Epithelial cell of esophagus (primary cell): ENCODE measurements around the gene UQCRC2.

ENCODE experiments used
- DNase-seq: peaks from one replicate; pipeline ENCODE4 v3.0.0; 2010; ENCODE audit warnings: low read depth
- H3K4me3 ChIP-seq: 2 replicates; pipeline ENCODE4 v1.5.1; 2011; ENCODE audit warnings: mild to moderate bottlenecking, low read length, control low read depth
- CTCF ChIP-seq: IDR thresholded peaks from 2 replicates; pipeline ENCODE4 v1.5.1; 2011; ENCODE audit warnings: low read depth, mild to moderate bottlenecking, low read length, control low read depth, inconsistent platforms; ENCODE audit not compliant: insufficient read depth; ENCODE audit errors: missing control alignments

Gene UQCRC2

GRCh38 chr16:21962475-21962874 lies 9.3 kb downstream of the UQCRC2 start:
- no peak overlapping the region for H3K4me3 ChIP-seq
- DNase-seq, result no peak
- no peak for TF ChIP-seq CTCF

GRCh38 chr16:21963887-21964286 lies 10.7 kb downstream of the UQCRC2 start:
- no peak for DNase-seq
- TF ChIP-seq CTCF, result no peak
- H3K4me3 ChIP-seq, result no peak overlapping the region

GRCh38 chr16:21964353-21964752 lies 11.2 kb downstream of the UQCRC2 start:
- DNase-seq, result no peak
- H3K4me3 ChIP-seq, result no peak overlapping the region
- no peak for TF ChIP-seq CTCF

- H3K4me3 ChIP-seq, result no peak overlapping the region
- no peak for TF ChIP-seq CTCF
- no peak for DNase-seq
Observed at GRCh38 chr16:21971856-21972255, 18.7 kb downstream of the UQCRC2 start.

GRCh38 chr16:21973945-21974344 lies 20.8 kb downstream of the UQCRC2 start:
- no peak for TF ChIP-seq CTCF
- H3K4me3 ChIP-seq, result no peak overlapping the region
- DNase-seq, result no peak

- peak; percentile 46 for DNase-seq
- no peak for TF ChIP-seq CTCF
- no peak overlapping the region for H3K4me3 ChIP-seq
Observed at GRCh38 chr16:21980032-21980431, 26.9 kb downstream of the UQCRC2 start.

- no peak for DNase-seq
- no peak overlapping the region for H3K4me3 ChIP-seq
- TF ChIP-seq CTCF, result no peak
Observed at GRCh38 chr16:21982108-21982507, 28.9 kb downstream of the UQCRC2 start.
